HepG2 (cell line): Measurements from ENCODE around the gene MPI. TPM values are rescaled to one million over a fixed set of nuclear protein-coding genes. Genes with fewer than 3 reads are reported as not detected.

ENCODE experiments used
- KLF11 ChIP-seq: IDR thresholded peaks from 2 replicates; pipeline ENCODE4 v1.6.1; 2016; ENCODE audit warnings: missing compliant biosample characterization
- KLF16 ChIP-seq, 2 experiments: sonication (generic) in 1 of 2; formaldehyde crosslinking in 1 of 2; IDR thresholded peaks; 2 replicates each; pipeline versions ENCODE4 v1.6.1 to v1.8.0; 2016 to 2023; ENCODE audit warnings: missing genetic modification reagents in 2 of 2, missing compliant biosample characterization in 1 of 2
- NR2F6 ChIP-seq, 2 experiments: IDR thresholded peaks; 2 replicates each; pipeline ENCODE4 v1.6.1; 2016; ENCODE audit warnings: antibody characterized with exemption in 1 of 2, mild to moderate bottlenecking in 1 of 2
- TOPORS ChIP-seq: sonication (generic); formaldehyde crosslinking; IDR thresholded peaks from 2 replicates; pipeline ENCODE4 v1.8.0; 2023; ENCODE audit warnings: mild to moderate bottlenecking, missing genetic modification reagents
- WIZ ChIP-seq: sonication (generic); formaldehyde crosslinking; IDR thresholded peaks from 2 replicates; pipeline ENCODE4 v1.5.1; 2020; ENCODE audit warnings: mild to moderate bottlenecking, missing genetic modification reagents
- ZNF17 ChIP-seq: sonication (generic); formaldehyde crosslinking; IDR thresholded peaks from 2 replicates; pipeline ENCODE4 v1.5.0; 2020; ENCODE audit warnings: mild to moderate bottlenecking, missing genetic modification reagents
- ZNF317 ChIP-seq: sonication (generic); formaldehyde crosslinking; IDR thresholded peaks from 2 replicates; pipeline ENCODE4 v1.5.0; 2020; ENCODE audit warnings: mild to moderate bottlenecking, missing genetic modification reagents
- ZNF343 ChIP-seq: sonication (generic); formaldehyde crosslinking; IDR thresholded peaks from 2 replicates; pipeline ENCODE4 v1.4.0; 2020; ENCODE audit warnings: mild to moderate bottlenecking, missing genetic modification reagents
- polyA plus RNA-seq, 8 experiments: library from polyadenylated mRNA; depleted of rRNA in 3 of 8; stranded (reverse) in 7 of 8; unstranded in 1 of 8; fragments of >200 nt; fragmentation: Illumina TruSeq in 4 of 8; extraction: Trizol in 4 of 8; gene quantifications; 2 replicates each; pipeline versions ENCODE4 v1.2.1 to v1.2.3, GENCODE V29; 2011 to 2016; ENCODE audit warnings: low read depth in 4 of 8, missing spikeins in 1 of 8, mixed read lengths in 1 of 8; ENCODE audit not compliant: insufficient read depth in 1 of 8
- total RNA-seq, 5 experiments: library from RNA; depleted of rRNA; stranded (reverse); fragments of >200 nt; fragmentation: Illumina TruSeq; extraction: Trizol; gene quantifications; 2 replicates each; pipeline ENCODE4 v1.2.3, GENCODE V29; 2016; ENCODE audit warnings: low read depth in 1 of 5
- TF ChIP-seq, protein P1 (sequence below), 2 experiments: sonication (generic) in 1 of 2; formaldehyde crosslinking in 1 of 2; IDR thresholded peaks; 2 replicates each; pipeline versions ENCODE4 v1.4.0 to v1.6.1; 2016 to 2020; ENCODE audit warnings: borderline replicate concordance in 1 of 2, low read depth in 1 of 2, mild to moderate bottlenecking in 1 of 2, missing genetic modification reagents in 1 of 2
- TF ChIP-seq, protein P2 (sequence below): sonication (generic); formaldehyde crosslinking; conservative IDR thresholded peaks from 2 replicates; pipeline ENCODE4 v1.4.0; 2020; ENCODE audit warnings: mild to moderate bottlenecking, missing genetic modification reagents, moderate library complexity
- TF ChIP-seq, protein P3 (sequence below): sonication (generic); formaldehyde crosslinking; IDR thresholded peaks from 2 replicates; pipeline ENCODE4 v1.8.1; 2023; ENCODE audit warnings: missing genetic modification reagents, mild to moderate bottlenecking, borderline replicate concordance
- TF ChIP-seq, protein P4 (sequence below): IDR thresholded peaks from 2 replicates; pipeline ENCODE4 v1.6.1; 2012; ENCODE audit warnings: inconsistent platforms
- TF ChIP-seq, protein P5 (sequence below): sonication (generic); formaldehyde crosslinking; conservative IDR thresholded peaks from 2 replicates; pipeline ENCODE4 v1.4.0; 2020; ENCODE audit warnings: missing genetic modification reagents
- TF ChIP-seq, protein P6 (sequence below): sonication (generic); formaldehyde crosslinking; IDR thresholded peaks from 2 replicates; pipeline ENCODE4 v1.8.1; 2022; ENCODE audit warnings: mild to moderate bottlenecking, missing genetic modification reagents

The MPI gene
- total and polyA plus RNA-seq, 2 of the 13 experiments (the other 11 are each of a cell fraction or from before 2014, with no cell fraction given), result 36.9 to 63.5 TPM

DNA sequence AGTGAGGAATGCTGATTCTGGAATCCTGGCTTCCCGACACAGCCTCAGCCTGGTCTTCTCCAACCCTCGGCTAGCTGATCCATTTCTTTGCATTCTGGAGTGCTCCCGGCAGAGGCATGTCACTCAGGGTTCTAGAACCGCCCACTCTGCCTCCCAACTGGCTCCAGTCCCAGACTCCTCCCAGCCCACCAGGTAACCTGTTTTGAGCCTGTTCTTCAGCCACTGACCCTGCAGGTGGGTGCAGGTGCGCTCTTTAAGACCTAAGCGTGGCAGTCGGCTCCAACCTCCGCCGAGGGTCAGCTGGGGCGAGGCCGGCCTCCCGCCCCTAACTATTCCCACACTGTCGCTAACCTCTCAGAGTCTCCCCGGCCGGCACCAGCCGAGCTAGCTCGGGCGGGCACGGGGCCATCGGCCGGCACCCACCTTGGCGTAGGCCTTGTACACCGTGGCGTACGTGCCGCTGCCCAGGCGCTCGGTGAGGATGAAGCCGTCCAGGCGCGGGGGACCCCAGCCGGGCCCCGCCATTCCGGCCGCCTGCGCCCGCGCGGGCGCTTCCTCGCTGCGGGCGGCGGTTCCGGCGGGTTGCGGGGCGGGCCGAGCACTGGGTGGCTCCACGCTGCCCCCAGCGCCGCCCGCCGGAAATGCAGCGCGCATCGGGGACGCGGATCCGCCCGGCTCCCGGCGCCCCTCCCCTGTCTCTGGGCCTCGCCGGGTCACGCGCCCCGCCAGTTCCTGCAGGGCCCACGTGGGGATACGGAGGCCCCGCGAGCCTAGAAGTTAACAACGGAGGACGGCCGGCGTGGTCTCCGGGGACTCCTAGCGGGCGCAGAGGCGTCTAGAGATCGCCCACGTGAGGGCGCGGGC lies 47.0 kb upstream of the MPI start, which contains the start of gene ULK3 (continued):
- TF ChIP-seq, protein P1, sequence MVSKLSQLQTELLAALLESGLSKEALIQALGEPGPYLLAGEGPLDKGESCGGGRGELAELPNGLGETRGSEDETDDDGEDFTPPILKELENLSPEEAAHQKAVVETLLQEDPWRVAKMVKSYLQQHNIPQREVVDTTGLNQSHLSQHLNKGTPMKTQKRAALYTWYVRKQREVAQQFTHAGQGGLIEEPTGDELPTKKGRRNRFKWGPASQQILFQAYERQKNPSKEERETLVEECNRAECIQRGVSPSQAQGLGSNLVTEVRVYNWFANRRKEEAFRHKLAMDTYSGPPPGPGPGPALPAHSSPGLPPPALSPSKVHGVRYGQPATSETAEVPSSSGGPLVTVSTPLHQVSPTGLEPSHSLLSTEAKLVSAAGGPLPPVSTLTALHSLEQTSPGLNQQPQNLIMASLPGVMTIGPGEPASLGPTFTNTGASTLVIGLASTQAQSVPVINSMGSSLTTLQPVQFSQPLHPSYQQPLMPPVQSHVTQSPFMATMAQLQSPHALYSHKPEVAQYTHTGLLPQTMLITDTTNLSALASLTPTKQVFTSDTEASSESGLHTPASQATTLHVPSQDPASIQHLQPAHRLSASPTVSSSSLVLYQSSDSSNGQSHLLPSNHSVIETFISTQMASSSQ (IDR thresholded peaks at IDR 0.05; ENCODE audit: low read depth), result no peak
- TF ChIP-seq, protein P1 (CRISPR knock-in tag; IDR thresholded peaks at IDR 0.05; ENCODE audit: borderline replicate concordance), result 0 out of 2 replicates have a peak, but pooled peaks have one; percentile 7
- TF ChIP-seq, protein P2, sequence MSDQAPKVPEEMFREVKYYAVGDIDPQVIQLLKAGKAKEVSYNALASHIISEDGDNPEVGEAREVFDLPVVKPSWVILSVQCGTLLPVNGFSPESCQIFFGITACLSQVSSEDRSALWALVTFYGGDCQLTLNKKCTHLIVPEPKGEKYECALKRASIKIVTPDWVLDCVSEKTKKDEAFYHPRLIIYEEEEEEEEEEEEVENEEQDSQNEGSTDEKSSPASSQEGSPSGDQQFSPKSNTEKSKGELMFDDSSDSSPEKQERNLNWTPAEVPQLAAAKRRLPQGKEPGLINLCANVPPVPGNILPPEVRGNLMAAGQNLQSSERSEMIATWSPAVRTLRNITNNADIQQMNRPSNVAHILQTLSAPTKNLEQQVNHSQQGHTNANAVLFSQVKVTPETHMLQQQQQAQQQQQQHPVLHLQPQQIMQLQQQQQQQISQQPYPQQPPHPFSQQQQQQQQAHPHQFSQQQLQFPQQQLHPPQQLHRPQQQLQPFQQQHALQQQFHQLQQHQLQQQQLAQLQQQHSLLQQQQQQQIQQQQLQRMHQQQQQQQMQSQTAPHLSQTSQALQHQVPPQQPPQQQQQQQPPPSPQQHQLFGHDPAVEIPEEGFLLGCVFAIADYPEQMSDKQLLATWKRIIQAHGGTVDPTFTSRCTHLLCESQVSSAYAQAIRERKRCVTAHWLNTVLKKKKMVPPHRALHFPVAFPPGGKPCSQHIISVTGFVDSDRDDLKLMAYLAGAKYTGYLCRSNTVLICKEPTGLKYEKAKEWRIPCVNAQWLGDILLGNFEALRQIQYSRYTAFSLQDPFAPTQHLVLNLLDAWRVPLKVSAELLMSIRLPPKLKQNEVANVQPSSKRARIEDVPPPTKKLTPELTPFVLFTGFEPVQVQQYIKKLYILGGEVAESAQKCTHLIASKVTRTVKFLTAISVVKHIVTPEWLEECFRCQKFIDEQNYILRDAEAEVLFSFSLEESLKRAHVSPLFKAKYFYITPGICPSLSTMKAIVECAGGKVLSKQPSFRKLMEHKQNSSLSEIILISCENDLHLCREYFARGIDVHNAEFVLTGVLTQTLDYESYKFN (CRISPR knock-in tag), result 0 out of 2 replicates have a peak, but pooled peaks have one; percentile 34
- TF ChIP-seq ZNF317 (CRISPR knock-in tag) (0 out of 2 replicates have a peak, but pooled peaks have one; percentile 31), ZNF343 (CRISPR knock-in tag) (peak; percentile 58; the same call in 1 of the 2 replicates), KLF11 (CRISPR knock-in tag) (0 out of 2 replicates have a peak, but pooled peaks have one; percentile 21), WIZ (CRISPR knock-in tag) (0 out of 2 replicates have a peak, but pooled peaks have one; percentile 22), TOPORS (CRISPR knock-in tag) (peak; percentile 82; the same call in 1 of the 2 replicates), ZNF17 (no peak), KLF16 (CRISPR knock-in tag; IDR thresholded peaks at IDR 0.05) (0 out of 4 replicates have a peak, but pooled peaks of 1 of the 2 experiments have one; percentile 38), NR2F6 (IDR thresholded peaks at IDR 0.05) (no peak), NR2F6 (CRISPR knock-in tag; IDR thresholded peaks at IDR 0.05) (0 out of 2 replicates have a peak, but pooled peaks have one; percentile 24)
- TF ChIP-seq, protein P3, sequence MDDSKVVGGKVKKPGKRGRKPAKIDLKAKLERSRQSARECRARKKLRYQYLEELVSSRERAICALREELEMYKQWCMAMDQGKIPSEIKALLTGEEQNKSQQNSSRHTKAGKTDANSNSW (CRISPR knock-in tag), result 0 out of 2 replicates have a peak, but pooled peaks have one; percentile 66
- TF ChIP-seq, protein P4, sequence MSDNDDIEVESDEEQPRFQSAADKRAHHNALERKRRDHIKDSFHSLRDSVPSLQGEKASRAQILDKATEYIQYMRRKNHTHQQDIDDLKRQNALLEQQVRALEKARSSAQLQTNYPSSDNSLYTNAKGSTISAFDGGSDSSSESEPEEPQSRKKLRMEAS, result peak; percentile 88
- TF ChIP-seq, protein P5, sequence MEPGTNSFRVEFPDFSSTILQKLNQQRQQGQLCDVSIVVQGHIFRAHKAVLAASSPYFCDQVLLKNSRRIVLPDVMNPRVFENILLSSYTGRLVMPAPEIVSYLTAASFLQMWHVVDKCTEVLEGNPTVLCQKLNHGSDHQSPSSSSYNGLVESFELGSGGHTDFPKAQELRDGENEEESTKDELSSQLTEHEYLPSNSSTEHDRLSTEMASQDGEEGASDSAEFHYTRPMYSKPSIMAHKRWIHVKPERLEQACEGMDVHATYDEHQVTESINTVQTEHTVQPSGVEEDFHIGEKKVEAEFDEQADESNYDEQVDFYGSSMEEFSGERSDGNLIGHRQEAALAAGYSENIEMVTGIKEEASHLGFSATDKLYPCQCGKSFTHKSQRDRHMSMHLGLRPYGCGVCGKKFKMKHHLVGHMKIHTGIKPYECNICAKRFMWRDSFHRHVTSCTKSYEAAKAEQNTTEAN, result 0 out of 2 replicates have a peak, but pooled peaks have one; percentile 25
- TF ChIP-seq, protein P6, sequence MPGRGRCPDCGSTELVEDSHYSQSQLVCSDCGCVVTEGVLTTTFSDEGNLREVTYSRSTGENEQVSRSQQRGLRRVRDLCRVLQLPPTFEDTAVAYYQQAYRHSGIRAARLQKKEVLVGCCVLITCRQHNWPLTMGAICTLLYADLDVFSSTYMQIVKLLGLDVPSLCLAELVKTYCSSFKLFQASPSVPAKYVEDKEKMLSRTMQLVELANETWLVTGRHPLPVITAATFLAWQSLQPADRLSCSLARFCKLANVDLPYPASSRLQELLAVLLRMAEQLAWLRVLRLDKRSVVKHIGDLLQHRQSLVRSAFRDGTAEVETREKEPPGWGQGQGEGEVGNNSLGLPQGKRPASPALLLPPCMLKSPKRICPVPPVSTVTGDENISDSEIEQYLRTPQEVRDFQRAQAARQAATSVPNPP, result peak; percentile 77; the same call in 1 of the 2 replicates
